ENCODE measurements around the gene PTRH1.

PTRH1 gene

DNA sequence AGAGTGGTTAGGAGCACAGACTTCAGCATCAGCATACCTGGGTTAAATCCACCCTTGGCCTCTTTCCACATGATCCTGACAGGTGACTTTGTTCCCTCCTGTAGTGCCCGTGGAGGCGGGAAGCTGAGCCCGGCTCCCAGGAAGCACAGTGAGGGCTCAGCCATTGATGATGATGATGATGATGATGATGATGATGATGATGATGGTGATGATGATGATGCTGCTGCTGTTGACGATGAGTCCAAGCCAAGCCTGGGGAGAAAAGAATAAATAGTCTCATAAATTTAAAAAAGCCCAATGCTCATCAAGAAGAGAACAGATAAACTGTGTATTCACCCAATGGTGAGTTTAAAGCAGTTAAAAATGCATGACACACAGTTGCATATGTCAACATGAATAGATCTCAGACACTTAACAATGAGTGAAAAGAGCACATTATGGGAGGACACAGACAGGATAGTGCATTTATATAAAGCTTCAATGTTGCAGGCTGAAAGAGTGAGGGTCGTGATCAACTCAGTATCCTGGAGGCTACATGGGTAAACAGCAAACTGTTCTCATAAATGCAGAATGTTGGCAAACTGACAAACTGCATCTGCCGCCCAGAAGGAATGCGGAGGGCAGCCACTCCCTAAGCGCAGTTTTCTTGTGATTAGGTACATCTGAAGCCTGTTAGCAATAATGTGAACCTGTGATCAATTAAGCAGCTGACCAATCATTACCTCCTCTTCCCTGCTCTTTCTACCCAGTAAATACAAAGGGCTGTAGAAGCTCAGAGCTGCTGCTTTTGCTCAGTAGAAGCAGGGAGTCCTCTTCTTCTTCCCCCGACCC is 20.4 kb downstream of the PTRH1 start:
- DNase-seq, result no peak

- no peak for DNase-seq
Measured at GRCh38 chr9:127693697-127694096, 21.8 kb downstream of the PTRH1 start.

DNA sequence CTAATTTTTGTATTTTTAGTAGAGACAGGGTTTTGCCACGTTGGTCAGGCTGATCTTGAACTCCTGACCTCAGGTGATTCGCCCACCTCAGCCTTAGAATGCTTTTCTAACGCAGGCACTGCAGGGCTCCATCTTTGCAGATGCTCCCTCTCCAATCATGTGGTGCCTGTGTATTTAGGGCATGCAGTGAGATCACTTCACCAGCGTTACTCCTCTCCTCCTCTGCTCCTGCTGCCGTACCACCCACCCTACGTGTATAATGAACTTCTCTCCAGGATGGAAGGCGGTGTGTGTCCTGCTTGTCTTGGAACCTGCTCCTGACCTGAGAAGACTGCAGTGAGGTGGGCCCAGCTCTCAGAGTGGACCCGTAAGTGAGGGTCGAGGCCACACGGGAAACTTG is 22.3 kb downstream of the PTRH1 start:
- DNase-seq, result no peak

GRCh38 chr9:127692071-127692470 is 23.4 kb downstream of the PTRH1 start:
- no peak for DNase-seq

GRCh38 chr9:127690735-127691134 is 24.7 kb downstream of the PTRH1 start:
- no peak for DNase-seq

- no peak for DNase-seq
Measured at GRCh38 chr9:127689329-127690000, 26.0 kb downstream of the PTRH1 start.

DNA sequence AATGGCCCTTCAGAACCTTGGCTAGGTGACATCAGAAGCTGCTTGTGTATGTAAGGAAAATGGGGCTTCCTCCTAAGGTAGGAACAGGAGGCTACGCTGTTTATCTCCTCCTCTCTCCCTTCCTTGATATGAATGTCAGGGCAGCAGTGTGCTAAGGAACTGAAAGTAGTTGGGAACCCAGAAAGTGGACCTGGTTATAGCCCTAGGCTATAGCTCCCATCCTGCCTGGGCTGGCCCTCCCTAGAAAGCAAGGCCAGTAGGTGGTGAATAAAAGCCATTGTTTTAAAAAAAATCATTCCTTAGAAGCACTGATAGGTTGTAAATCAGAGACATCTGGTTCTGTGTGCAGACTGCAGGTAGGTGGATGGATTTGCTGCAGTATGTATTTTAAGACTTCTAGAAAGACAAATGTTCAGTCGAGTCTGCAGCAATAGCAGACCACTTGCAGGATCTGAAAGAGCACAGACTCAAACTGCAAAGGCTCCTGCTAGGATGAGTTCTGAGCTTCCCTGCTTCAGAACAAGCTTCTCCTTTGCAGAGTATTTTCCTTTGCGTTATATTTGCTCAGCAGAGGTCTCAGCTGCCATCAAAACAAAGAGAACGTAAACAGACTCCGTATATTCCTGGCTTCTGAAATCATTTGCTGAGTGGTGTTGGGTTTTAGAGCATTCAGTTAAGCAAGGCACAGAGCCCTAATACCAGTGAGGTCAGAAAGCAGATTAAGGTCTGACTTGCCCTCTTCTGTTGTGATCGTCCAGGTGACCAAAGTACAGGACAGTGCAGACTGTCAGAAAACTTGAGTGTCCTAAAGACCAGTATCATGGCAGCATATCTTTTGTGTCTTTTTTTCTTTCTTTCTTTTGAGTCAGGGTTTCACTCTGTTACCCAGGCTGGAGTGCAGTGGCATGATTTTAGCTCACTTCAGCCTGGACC is 28.7 kb downstream of the PTRH1 start:
- DNase-seq, result no peak

DNA sequence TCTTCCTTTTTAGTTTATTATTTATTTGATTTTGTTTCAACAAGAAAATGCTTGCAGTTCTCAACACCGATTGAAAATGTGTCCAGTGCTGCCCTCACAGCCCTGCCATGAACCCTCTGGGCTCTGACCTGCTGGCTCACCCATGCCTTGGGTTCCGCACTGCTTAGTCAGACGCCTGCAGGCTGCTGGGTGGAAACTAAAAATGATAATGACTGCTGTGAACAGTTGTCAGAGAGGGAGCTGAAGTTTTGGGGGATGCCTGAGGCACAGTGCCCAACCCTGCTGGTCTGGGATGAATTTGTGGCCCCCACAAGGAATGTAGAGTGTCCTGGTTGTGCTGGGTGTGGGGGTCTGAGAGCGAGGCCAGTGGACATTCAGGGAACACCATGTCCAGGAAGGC is 30.9 kb downstream of the PTRH1 start:
- no peak for DNase-seq

DNA sequence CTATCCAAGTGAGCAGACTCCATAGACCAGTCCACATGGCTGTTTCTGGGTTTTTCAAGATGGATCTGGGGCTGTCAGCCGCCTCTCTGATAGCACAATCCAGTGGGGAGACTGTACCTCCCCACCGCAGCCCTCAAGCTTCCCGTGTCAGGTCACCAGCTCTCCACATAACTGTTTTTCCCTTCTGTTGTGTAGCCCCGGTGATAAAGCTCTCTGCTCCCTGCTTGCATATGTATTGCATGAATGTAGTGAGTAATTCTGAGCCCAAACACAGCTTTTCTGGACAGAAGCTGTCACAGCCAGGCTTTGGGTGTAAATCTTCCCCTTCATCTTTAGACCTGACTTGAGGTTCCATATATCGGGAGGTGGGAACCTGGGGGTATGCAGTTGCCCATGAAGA is 31.7 kb downstream of the PTRH1 start:
- DNase-seq, result no peak

DNA sequence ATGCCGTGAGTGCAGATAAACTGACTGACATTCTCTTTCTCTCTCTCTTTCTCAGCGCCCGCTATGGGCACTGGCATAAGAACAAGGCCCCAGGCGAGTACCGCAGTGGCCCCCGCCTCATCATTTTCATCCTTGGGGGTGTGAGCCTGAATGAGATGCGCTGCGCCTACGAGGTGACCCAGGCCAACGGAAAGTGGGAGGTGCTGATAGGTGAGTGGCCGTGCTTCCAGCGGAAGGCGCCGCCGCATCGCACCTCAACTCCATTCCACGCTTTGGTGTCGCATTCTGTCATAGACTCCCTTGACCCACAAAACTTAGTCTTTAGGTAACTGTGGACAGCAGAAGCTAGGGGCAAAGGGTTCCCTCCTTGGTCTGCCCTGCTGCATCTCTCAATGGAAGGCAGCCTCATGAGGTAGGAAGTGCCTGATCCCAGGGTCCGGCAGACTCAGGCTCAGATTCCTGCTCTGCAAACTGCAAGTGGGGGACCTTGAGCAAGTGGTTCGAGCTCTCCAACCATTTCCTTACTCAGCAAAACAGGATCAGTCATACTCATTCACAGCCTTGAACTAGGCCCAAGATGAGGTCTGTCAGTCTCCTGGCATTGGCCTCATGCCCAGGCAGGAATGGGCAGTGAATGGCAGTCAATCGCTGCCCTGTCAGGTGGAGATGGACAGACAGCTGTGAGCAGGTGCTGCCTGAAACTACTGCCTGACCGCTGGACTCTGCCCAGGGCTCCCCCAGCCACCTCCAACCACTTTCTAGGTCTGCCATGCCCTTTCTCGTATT is 32.9 kb downstream of the PTRH1 start:
- no peak for DNase-seq

GRCh38 chr9:127680846-127681245 is 34.6 kb downstream of the PTRH1 start:
- DNase-seq, result no peak

GRCh38 chr9:127680226-127680625 is 35.2 kb downstream of the PTRH1 start:
- no peak for DNase-seq

DNA sequence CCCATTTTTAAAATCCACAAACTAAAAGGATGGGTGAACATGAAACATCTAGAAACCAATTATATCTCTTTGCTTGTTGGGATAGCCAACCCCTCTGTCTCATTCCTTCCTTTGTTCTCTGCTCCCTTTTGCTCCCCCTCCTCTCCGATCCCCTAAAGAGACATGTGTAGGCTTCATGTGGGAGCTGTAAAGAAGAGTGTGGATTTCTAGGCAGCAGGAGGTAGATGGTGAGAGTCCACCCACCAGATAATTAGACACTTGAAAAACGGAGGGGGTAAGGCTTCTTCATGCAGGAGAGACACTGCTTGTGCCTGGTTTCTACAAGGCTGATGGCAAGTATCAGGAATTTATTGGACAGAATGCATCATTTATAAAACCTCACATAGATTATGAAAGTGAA is 36.0 kb downstream of the PTRH1 start:
- no peak for DNase-seq

DNA sequence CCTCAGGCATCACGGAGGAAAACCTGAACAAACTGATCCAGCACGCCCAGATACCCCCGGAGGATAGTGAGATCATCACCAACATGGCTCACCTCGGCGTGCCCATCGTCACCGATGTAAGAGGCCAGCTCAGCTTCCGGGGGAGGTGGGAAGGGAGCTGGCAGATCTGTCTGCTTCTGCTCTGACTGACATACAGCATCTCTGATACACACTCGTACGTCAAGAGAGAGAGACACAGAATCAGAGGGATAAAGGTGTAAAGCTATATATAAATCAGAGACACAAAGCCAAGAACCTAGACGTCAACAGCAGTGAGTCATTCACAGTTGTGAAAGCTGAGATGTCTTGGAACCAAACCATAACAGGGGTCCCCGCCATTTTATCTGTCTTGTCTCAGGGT is 38.8 kb downstream of the PTRH1 start:
- no peak for DNase-seq

GRCh38 chr9:127673234-127673633 is 42.2 kb downstream of the PTRH1 start:
- DNase-seq, result no peak

DNA sequence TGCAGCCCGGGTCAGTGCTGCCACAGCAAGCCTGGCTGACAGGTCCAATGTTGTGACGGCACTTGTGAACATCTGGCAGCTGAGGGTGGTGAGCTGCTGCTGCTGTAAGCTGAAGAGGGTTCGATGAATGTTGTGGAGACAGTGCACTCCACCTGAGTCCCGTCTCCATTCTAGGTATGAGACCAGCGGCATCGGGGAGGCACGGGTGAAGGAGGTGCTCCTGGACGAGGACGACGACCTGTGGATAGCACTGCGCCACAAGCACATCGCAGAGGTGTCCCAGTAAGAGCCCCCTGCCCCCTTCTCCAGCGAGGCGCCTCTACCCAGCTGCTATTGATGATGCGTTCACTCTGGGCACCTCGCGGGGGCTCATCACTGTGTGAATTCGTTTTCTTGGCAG is 47.6 kb downstream of the PTRH1 start:
- DNase-seq, result no peak

DNA sequence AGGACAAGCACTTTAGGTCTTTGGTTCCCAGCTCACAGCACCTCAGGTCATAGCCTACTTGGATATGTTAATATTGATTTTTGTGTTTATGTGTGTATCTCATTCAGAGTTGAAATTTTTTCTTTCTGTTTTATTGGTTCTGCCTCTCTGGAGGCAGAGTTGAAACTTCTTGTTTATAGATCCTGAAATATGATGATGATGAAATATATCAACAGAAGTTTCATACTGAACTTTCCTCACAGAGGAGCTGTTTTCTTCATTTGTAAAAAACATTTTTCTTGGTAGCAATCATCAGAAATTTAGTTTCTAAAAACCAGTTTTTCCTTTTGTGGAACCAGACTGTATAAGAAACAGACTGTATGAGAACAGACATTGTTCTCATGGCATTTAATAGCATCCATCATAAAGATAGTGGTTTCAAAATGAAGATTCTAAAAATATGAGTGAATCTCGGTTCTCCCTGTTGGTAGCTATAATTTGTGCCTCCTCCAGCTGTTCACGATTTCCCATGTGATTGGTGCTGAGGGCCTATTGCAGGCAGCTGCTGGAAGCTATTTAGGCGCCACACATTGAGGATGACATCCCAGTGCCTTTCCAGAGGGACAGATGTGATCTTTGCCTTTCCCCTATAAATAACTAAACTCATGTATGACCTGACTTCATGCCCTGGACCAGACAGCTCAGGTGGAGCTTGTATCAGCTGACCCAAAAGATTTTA is 48.2 kb downstream of the PTRH1 start:
- DNase-seq, result no peak

DNA sequence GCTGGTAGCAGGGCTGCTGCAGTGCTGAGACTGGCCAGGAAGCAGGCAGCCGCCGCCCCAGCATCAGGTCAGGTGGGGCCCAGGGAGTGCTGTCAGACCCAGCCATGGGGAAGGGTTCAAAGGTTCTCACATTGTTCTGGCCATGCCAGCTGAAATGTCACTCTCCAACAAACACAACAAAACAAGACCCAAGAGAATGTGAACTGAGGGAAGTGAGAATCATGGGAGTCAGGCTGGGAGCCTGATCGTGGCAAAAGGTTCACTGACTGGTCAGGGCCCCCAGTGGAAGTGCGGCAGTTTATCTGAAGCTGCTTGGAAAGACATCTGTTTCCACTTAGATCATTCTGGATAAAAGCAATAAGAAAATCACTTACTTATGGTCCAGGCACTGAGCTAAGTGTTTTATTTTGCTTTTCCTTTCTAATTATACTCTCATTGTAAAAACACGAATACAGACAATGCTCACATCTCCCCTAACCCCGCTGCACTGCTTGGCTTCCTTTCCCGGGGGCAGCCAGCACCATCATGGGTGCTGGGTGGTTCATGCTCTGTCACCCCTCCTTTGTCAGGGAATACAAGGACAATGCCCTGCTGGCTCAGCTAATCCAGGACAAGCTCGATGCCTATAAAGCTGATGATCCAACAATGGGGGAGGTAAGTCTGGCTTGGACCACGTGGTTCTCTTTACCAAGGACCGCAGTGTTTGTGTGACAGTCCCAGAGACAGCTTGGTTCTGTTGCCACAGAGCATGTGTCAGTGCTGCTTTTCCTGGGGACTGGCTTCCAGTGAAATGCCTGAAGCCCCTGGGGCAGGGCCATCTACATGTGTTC is 50.6 kb downstream of the PTRH1 start:
- no peak for DNase-seq

DNA sequence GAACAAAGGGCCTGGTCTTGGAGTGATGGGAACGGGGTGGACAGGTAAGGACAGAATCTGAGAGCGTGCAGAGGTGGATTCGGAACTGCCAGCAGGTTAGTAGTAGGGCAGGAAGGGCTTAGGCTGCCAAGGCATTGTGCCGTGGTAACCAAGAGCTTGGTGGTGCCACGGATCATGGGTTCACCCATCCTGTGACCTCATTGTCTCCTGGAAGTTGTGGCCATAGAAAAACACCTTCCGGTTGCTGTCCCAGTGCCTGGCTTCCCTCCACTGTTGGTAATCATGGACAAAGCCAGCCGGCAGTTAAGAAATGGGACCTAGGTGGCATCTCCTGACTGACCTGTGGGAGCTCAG is 51.2 kb downstream of the PTRH1 start:
- DNase-seq, result no peak
